Keratinocyte (primary cell): ENCODE results near the gene RFWD3. TPM values are rescaled to one million over a fixed set of nuclear protein-coding genes. Genes with fewer than 3 reads are reported as not detected.
"Not testable (repeated sequence)": the region's sequence is repeated elsewhere in the genome, so short reads cannot be mapped to it uniquely, and the experiment has no call there.

Experiments used
- DNase-seq: peaks from one replicate; pipeline ENCODE4 v3.0.0-alpha.2; 2011; ENCODE audit warnings: low read depth, missing footprints, low spot score
- FAIRE-seq: peaks from 2 replicates; lab custom pipeline; 2011; peaks lifted over from hg19 to GRCh38; lab: Jason Lieb, UNC
- H2AFZ ChIP-seq: 2 replicates; pipeline ENCODE4 v1.6.0; 2012; ENCODE audit warnings: low read length, control low read depth, inconsistent platforms; ENCODE audit not compliant: control insufficient read depth
- H3K27ac ChIP-seq: 2 replicates; pipeline ENCODE4 v1.5.1; 2011; ENCODE audit warnings: low read length; ENCODE audit not compliant: control insufficient read depth, insufficient read depth
- H3K27me3 ChIP-seq: 3 replicates; pipeline ENCODE4 v1.6.0; 2011; ENCODE audit warnings: low read length; ENCODE audit not compliant: control insufficient read depth, insufficient read depth; ENCODE audit errors: extremely low read depth
- H3K36me3 ChIP-seq, 2 experiments: 2 replicates in 1 of 2; 3 replicates in 1 of 2; pipeline ENCODE4 v1.5.1; 2011; ENCODE audit warnings: low read length in 2 of 2, mild to moderate bottlenecking in 1 of 2; ENCODE audit not compliant: control insufficient read depth in 2 of 2, insufficient read depth in 2 of 2; ENCODE audit errors: extremely low read depth in 1 of 2
- H3K4me1 ChIP-seq: 3 replicates; pipeline ENCODE4 v1.5.1; 2011; ENCODE audit warnings: low read length; ENCODE audit not compliant: control insufficient read depth, insufficient read depth; ENCODE audit errors: extremely low read depth
- H3K4me2 ChIP-seq: 3 replicates; pipeline ENCODE4 v1.6.0; 2011; ENCODE audit warnings: low read depth, low read length; ENCODE audit not compliant: control insufficient read depth, insufficient read depth; ENCODE audit errors: extremely low read depth
- H3K4me3 ChIP-seq, 3 experiments: fragments of 200-600 bp in 1 of 3; sonication (generic) in 1 of 3; 2 replicates in 2 of 3; 3 replicates in 1 of 3; pipeline ENCODE4 v1.5.1; 2011 to 2016; ENCODE audit warnings: low read length in 3 of 3, mild to moderate bottlenecking in 3 of 3, control low read depth in 2 of 3, inconsistent platforms in 1 of 3, low read depth in 1 of 3, mixed read lengths in 1 of 3, mixed run types in 1 of 3, moderate library complexity in 1 of 3; ENCODE audit not compliant: control insufficient read depth in 2 of 3, insufficient read depth in 2 of 3; ENCODE audit errors: extremely low read depth in 1 of 3
- H3K79me2 ChIP-seq: 2 replicates; pipeline ENCODE4 v1.6.0; 2012; ENCODE audit warnings: low read length; ENCODE audit not compliant: control insufficient read depth, insufficient read depth
- H3K9ac ChIP-seq: 3 replicates; pipeline ENCODE4 v1.6.0; 2011; ENCODE audit warnings: low read length; ENCODE audit not compliant: control insufficient read depth, insufficient read depth; ENCODE audit errors: extremely low read depth
- H3K9me1 ChIP-seq: 3 replicates; pipeline ENCODE4 v1.6.0; 2011; ENCODE audit warnings: low read length; ENCODE audit not compliant: control insufficient read depth, insufficient read depth; ENCODE audit errors: extremely low read depth
- H3K9me3 ChIP-seq: 2 replicates; pipeline ENCODE4 v1.5.1; 2012; ENCODE audit warnings: low read depth, low read length; ENCODE audit not compliant: control insufficient read depth
- H4K20me1 ChIP-seq: 3 replicates; pipeline ENCODE4 v1.6.0; 2011; ENCODE audit warnings: low read length; ENCODE audit not compliant: control insufficient read depth, insufficient read depth; ENCODE audit errors: extremely low read depth
- EZH2 ChIP-seq: IDR thresholded peaks from one replicate; pipeline ENCODE4 v1.6.1; 2012; ENCODE audit warnings: inconsistent platforms, mild to moderate bottlenecking, low read length, moderate library complexity
- dilution Hi-C: fragments of 300-500 bp; cut with MboI; formaldehyde crosslinking; loops from one replicate; pipeline ENCODE4 v1.7.0; 2020; ENCODE audit warnings: low sequenced_read_pairs; ENCODE audit not compliant: extremely low pct_ligation_motif_present
- polyA plus RNA-seq, 5 experiments: library from polyadenylated mRNA; depleted of rRNA in 3 of 5; stranded (reverse) in 3 of 5; stranded (forward) in 1 of 5; unstranded in 1 of 5; fragments of >200 nt; gene quantifications; 1 replicate in 1 of 5; 2 replicates in 3 of 5; 3 replicates in 1 of 5; pipeline versions ENCODE4 v1.2.1 to v1.2.3, GENCODE V29; 2011 to 2012; ENCODE audit warnings: missing spikeins in 2 of 5, low read depth in 1 of 5, low replicate concordance in 1 of 5
- TF ChIP-seq, protein P1 (sequence below), 3 experiments: IDR thresholded peaks in 1 of 3; conservative IDR thresholded peaks in 1 of 3; optimal IDR thresholded peaks in 1 of 3; 2 replicates in 2 of 3; 3 replicates in 1 of 3; pipeline versions ENCODE3 to v1.5.1; 2011; ENCODE audit warnings: low read length in 3 of 3, mild to moderate bottlenecking in 3 of 3, moderate library complexity in 2 of 3, control low read depth in 1 of 3, inconsistent platforms in 1 of 3; ENCODE audit not compliant: insufficient read depth in 2 of 3; ENCODE audit errors: extremely low read depth in 1 of 3

Gene RFWD3
- polyA plus RNA-seq, 1 donor (not counting 4 experiments of a cell fraction or from before 2014, with no cell fraction given) = 29.2 TPM

GRCh38 chr16:74654536-74655050 is 12.1 kb downstream of the RFWD3 start:
- Histone ChIP-seq H3K9me1 (peaks cover 5% of the 10 kb centered on the region), H3K79me2 (peaks cover 82% of the 10 kb centered on the region), H3K27me3 (no peaks in the 10 kb centered on the region), H2AFZ (no peak overlapping the region), H3K27ac (no peak overlapping the region), H3K9ac (no peak overlapping the region), H3K9me3 (no peaks in the 10 kb centered on the region), H3K4me3 (no peak overlapping the region), H3K4me1 (peaks cover 24% of the 10 kb centered on the region), H3K36me3 (peaks cover 7 to 37% of the 10 kb centered on the region in 2 experiments), H4K20me1 (peaks cover 17% of the 10 kb centered on the region), H3K4me2 (no peak overlapping the region)
- TF ChIP-seq, protein P1, sequence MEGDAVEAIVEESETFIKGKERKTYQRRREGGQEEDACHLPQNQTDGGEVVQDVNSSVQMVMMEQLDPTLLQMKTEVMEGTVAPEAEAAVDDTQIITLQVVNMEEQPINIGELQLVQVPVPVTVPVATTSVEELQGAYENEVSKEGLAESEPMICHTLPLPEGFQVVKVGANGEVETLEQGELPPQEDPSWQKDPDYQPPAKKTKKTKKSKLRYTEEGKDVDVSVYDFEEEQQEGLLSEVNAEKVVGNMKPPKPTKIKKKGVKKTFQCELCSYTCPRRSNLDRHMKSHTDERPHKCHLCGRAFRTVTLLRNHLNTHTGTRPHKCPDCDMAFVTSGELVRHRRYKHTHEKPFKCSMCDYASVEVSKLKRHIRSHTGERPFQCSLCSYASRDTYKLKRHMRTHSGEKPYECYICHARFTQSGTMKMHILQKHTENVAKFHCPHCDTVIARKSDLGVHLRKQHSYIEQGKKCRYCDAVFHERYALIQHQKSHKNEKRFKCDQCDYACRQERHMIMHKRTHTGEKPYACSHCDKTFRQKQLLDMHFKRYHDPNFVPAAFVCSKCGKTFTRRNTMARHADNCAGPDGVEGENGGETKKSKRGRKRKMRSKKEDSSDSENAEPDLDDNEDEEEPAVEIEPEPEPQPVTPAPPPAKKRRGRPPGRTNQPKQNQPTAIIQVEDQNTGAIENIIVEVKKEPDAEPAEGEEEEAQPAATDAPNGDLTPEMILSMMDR (optimal IDR thresholded peaks at IDR 0.05 in 1 of 3, IDR thresholded peaks at IDR 0.05 in 1 of 3, conservative IDR thresholded peaks at IDR 0.05 in 1 of 3; ENCODE audit: extremely low read depth in 1 of 3, insufficient read depth in 2 of 3, low read length in 3 of 3) = no peak
- no peak for TF ChIP-seq EZH2
- FAIRE-seq (no peak), DNase-seq (no peak)
- dilution Hi-C loops = no loop called here

- DNase-seq, H3K4me3 ChIP-seq, H3K9me1 ChIP-seq, H3K9me3 ChIP-seq, dilution Hi-C loops, H2AFZ ChIP-seq, H3K27me3 ChIP-seq, H3K4me2 ChIP-seq, H3K9ac ChIP-seq, FAIRE-seq, H3K27ac ChIP-seq: not testable (repeated sequence)
- peaks cover 16 to 21% of the 10 kb centered on the region in 2 experiments for H3K36me3 ChIP-seq
- peaks cover 71% of the 10 kb centered on the region for H3K79me2 ChIP-seq
- peaks cover 10% of the 10 kb centered on the region for H4K20me1 ChIP-seq
- H3K4me1 ChIP-seq = peaks cover 16% of the 10 kb centered on the region
Observed at GRCh38 chr16:74652883-74653282, 13.8 kb downstream of the RFWD3 start.

GRCh38 chr16:74652249-74652648 is 14.4 kb downstream of the RFWD3 start:
- Histone ChIP-seq H3K36me3 (peaks cover 16 to 21% of the 10 kb centered on the region in 2 experiments), H3K4me2 (peak overlapping the region; percentile 2), H3K79me2 (peaks cover 66% of the 10 kb centered on the region), H4K20me1 (peaks cover 10% of the 10 kb centered on the region), H3K9me3 (no peaks in the 10 kb centered on the region), H3K9ac (no peak overlapping the region), H3K4me1 (peaks cover 16% of the 10 kb centered on the region), H3K27ac (no peak overlapping the region), H3K9me1 (peaks cover 2% of the 10 kb centered on the region), H3K4me3 (no peak overlapping the region), H2AFZ (no peak overlapping the region), H3K27me3 (no peaks in the 10 kb centered on the region)
- FAIRE-seq (no peak), DNase-seq (no peak)
- TF ChIP-seq, protein P1 (optimal IDR thresholded peaks at IDR 0.05 in 1 of 3, IDR thresholded peaks at IDR 0.05 in 1 of 3, conservative IDR thresholded peaks at IDR 0.05 in 1 of 3; ENCODE audit: extremely low read depth in 1 of 3, insufficient read depth in 2 of 3, low read length in 3 of 3) = no peak
- no peak for TF ChIP-seq EZH2
- dilution Hi-C loops = no loop called here
